ENCODE data around the gene RFPL3.

DNA sequence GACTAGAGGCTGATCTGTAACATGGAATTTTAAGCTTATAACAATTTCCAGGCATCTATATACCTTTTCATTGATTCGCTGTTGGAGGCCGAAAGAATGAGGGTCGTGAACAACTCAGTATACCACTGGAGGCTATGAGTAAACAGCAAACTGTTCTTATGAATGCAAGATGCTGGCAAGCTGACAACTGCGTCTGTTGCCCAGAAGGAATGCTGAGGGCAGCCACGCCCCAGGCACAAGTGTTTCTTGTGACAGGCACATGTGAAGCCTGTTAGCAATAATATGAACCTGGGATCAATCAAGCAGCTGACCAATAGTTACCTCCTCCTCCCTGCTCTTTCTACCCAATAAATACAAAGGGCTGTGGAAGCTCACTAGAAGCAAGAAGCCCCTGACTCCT is 39.1 kb downstream of the RFPL3 start:
- TF ChIP-seq, protein P1, sequence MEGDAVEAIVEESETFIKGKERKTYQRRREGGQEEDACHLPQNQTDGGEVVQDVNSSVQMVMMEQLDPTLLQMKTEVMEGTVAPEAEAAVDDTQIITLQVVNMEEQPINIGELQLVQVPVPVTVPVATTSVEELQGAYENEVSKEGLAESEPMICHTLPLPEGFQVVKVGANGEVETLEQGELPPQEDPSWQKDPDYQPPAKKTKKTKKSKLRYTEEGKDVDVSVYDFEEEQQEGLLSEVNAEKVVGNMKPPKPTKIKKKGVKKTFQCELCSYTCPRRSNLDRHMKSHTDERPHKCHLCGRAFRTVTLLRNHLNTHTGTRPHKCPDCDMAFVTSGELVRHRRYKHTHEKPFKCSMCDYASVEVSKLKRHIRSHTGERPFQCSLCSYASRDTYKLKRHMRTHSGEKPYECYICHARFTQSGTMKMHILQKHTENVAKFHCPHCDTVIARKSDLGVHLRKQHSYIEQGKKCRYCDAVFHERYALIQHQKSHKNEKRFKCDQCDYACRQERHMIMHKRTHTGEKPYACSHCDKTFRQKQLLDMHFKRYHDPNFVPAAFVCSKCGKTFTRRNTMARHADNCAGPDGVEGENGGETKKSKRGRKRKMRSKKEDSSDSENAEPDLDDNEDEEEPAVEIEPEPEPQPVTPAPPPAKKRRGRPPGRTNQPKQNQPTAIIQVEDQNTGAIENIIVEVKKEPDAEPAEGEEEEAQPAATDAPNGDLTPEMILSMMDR (IDR thresholded peaks at IDR 0.05), result no peak
- TF ChIP-seq POLR2A (IDR thresholded peaks at IDR 0.05) (no peak), POLR2AphosphoS5 (IDR thresholded peaks at IDR 0.05) (no peak), EP300 (IDR thresholded peaks at IDR 0.05) (peak in 1 of 4 donors; percentile 30)
